ENCODE results near the gene CERK.

The CERK gene

DNA sequence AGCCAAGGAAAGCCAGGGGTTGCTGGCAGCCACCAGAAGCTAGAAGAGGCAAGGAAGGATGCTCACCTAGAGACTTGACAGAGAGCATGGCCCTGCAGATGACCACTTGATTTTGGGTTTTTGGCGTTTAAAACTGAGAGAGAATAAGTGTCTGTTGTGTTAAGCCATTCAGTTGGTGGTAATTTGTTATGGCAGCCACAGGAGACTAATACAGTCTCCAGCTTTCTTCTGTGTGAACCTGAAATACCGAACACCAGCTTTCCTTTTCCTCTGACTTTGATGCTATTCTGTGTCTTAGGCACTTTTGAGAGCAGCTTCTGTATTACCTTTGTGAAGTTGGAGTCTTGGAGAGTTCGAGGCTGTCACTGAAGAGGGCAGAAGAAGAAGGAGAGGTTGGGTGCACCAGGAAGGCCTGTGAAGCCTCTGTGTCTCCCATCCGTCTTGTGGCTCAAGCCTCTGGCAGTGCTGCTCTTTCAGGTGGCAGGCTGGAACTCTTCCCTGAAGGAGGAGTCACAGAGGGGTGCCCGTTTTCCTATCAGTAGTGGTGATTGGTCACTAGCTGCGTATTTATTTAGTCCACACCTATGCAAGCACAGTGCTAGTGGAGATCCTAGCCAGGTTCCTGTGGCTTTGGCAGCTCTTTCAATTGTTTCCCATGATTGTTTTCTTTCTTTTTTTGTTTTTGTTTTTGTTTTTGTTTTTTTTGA lies 26.9 kb upstream of the CERK start:
- DNase-seq (ENCODE audit: low read depth) = no peak

DNA sequence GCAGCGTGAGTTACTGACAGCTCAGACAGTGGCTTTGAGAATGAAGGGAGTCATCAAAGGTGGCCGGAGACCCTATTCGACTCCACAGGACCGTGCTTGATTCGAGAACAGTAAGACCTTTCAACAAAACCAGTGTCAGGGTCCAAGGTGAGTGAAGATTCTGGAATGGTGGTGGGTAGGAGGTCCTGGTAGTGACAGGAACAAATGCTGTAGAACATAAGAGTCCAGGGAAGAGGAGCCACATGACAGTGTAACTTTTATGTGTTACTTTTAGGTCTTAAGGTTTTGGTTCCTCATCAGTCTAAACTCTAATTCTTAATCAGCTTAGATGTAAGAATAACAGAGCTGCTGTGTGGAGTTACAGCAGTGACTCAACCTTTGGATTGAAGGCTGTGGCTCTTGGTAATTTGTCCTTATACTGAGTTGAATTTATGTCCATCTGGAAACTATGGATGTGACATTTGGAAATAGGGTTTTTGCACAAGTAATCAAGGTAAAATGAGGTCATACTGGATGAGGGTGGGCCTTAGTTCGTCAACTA lies 26.2 kb upstream of the CERK start:
- DNase-seq (ENCODE audit: low read depth) = no peak

- DNase-seq (ENCODE audit: low read depth) = no peak
These were observed 25.1 kb upstream of the CERK start for GRCh38 chr22:46763051-46763705.

DNA sequence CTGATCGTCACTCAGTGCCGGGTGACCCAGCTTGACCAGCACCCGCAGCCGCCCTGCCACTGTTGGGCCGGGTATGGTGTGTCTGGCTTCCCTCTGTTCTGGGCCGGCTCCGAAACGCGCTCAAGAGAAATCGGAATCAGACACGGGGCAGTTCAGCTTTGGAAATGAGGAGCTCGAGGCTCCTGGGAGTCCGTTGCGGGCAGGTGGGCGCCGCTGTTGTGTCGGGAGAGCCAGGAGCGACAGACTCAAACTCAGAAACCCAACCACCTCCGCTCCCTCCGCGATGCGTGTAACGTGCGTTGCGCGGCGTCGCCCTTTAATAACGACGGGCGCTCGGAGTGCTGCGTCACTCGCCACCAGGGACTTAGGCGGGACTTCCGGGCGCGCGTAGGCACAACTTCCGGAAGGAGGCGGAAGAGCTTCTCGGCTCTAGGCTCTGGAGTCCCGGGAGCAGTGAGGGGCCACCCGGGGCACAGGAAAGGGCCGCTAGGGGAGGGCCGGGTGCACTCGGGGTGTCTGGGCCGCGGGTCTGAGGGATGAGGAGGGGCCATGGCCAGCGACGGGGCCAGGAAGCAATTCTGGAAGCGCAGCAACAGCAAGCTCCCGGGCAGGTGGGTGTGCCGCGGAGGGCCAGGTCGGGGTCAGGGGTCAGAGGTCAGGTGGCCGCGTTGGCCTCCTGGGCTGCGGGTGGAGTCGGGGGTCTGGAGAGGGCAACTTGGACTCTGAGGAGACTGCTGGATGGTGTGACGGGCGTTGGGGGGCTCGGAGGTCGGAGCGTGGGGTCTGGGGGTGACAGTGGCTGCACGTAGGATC lies 24.4 kb upstream of the CERK start, which contains the start of gene TBC1D22A:
TBC1D22A (plus strand) TSS at position 413 of the 813 bp plus-strand sequence; CDS start at position 550, 137 bp downstream.
- DNase-seq (ENCODE audit: low read depth) = peak; percentile 91

DNA sequence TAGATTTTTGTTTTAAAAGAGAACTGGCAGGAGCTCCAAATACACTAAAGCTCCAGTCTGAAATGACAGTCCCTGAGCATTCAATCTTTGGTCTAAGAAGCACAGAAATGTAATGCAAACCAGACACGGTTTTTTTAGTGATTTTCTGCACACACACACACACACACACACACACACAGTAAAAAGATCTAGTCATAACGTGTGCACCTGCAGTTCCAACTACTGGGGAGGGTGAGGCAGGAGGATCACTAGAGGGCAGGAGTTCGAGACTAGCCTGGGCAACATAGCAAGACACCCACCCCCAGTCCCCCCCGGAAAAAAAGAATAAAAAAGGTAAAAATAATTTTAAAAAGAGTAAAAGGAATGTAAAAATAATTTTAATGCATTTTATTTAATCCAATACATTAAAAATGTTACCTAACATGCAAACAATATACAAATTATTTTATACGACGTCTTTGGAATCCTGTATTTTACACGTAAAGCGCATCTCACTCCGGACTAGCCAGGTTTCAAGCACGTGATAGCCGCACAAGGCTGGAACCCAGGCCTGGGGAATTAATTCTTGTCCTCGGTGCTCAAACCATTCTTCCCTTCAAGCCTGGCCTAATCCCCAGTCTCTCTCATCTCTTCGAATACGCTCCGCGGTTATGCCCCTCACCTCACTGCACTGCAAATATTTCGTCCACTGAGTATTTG lies 23.6 kb upstream of the CERK start:
- DNase-seq (ENCODE audit: low read depth) = no peak

GRCh38 chr22:46761017-46761416 lies 23.0 kb upstream of the CERK start:
- no peak for DNase-seq (ENCODE audit: low read depth)

GRCh38 chr22:46758867-46759290 lies 20.8 kb upstream of the CERK start:
- no peak for DNase-seq (ENCODE audit: low read depth)

DNA sequence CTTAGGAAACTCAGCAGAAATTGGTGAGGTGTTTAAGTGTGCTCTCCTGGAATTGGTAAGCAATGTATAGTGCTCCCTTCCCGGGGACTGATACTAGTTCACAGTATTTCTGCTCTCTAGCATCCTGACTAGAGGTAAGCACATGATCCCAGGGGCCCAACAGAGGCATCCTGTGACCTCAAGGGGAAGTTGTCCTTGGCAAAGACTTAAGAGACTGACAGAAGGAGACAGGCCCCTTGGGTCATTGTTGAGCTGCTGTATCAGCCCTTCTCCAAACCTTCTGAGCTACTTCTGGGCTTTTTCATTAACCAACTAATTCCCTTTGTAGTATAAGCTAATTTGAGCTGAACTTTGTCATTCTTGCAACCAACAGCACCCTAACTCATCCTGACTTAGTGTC lies 20.1 kb upstream of the CERK start:
- no peak for DNase-seq (ENCODE audit: low read depth)

GRCh38 chr22:46757104-46757503 lies 19.1 kb upstream of the CERK start:
- DNase-seq (ENCODE audit: low read depth) = no peak

DNA sequence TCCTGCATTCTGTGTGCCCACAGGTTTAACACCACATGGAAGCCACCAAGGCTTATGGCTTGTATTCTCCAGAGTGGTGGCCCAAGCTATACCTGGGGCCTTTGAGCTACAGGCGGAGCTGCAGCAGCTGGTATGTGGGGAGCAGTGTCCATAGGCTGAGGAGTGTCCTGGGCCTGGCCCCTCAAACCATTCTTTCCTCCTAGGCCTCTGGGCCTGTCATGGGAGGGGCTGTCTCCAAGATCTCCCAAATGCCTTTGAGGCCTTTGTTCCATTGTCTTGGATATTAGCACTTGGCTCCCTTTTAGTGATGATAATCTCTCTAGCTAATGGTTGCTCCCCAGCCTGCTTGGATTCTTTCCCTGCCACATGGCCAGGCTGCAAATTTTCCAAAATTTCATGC lies 18.0 kb upstream of the CERK start:
- no peak for DNase-seq (ENCODE audit: low read depth)

DNA sequence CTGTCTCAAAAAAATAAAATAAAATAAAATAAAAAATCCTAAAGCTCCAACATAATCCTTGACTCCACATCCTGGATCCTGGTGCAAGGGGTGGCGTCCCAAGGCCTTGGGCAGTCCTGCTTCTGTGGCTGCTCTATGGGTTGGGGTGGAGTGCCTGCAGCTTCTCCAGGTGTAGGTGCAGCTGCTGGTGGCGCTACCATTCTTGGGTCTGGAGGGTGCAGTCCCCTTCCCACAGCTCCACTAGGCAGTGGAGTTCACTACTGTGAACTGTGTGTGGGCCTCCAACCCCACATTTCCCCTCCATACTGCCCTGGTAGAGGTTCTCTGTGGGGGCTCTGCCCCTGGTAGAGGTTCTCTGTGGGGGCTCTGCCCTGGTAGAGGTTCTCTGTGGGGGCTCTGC lies 17.5 kb upstream of the CERK start:
- DNase-seq (ENCODE audit: low read depth) = no peak

DNA sequence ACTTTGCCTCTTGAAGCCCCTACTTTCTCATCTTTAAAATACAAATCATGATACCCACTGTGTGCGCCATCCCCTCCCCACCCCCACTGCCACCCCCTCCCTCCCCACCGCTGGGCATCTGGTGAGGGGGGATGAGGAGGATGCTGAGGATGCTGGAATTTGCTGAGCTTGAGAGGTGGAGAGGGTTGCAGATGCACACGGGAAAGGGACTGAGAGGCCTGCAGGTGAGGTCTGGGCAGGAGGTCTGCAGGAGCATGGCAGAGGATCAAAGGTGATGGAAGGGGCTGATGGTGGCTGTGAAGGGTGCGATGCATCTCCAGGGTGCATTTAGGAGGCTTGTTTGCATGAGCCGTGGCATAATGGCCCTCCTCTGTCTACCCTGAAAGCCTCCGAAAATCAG lies 16.8 kb upstream of the CERK start:
- no peak for DNase-seq (ENCODE audit: low read depth)

GRCh38 chr22:46754110-46754799 lies 16.2 kb upstream of the CERK start:
- DNase-seq (ENCODE audit: low read depth) = no peak

DNA sequence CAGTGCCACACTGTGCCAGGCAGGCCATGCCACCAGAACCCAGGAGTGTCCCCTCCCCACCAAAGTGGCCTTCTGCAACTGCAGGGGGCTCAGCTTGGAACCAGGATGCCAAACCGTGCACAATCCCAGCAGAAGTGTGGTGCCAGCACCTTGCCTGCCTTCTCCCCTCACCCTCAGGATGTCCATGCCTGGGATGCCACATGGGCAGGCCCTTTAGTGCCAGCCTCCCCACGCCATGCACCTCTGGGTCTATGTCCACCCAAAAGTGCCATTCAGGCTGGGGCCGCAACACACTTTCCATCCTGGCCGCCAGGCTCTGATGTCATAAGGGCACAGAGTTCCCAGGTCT lies 15.7 kb upstream of the CERK start:
- DNase-seq (ENCODE audit: low read depth) = no peak

- DNase-seq (ENCODE audit: low read depth) = no peak
These were observed 15.3 kb upstream of the CERK start for GRCh38 chr22:46753360-46753759.

- DNase-seq (ENCODE audit: low read depth) = no peak
These were observed 14.9 kb upstream of the CERK start for GRCh38 chr22:46752988-46753310.

- no peak for DNase-seq (ENCODE audit: low read depth)
These were observed 14.4 kb upstream of the CERK start for GRCh38 chr22:46752286-46752987.

DNA sequence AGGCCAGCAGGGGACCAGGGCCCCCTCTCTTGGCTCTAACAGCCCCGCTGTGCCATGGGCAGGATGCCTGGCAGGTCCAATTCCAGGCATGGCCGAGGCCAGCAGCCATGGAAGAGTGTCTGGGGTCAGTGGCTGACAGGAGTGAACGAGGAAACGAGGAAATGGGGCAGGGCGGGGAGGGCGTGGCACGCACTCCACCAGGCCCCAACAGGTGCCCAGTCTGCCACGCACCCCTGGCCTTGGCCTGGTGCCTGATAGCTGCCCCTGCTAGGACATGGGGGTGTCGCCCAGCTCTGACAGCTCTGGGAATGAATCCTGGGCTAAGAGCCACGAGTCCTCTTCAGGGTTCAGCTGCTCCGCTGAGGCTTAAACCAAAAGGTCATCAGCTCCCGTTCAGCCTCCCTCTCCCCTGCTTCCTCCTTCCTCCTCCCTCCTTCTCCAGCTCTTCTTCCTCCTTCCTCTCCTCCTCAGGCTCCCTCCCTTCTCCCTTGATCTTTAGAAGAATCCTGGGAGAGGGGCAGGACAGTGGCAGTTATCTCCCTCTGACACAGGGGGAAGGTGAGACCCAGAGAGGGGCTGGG lies 12.9 kb upstream of the CERK start:
- DNase-seq (ENCODE audit: low read depth) = no peak

DNA sequence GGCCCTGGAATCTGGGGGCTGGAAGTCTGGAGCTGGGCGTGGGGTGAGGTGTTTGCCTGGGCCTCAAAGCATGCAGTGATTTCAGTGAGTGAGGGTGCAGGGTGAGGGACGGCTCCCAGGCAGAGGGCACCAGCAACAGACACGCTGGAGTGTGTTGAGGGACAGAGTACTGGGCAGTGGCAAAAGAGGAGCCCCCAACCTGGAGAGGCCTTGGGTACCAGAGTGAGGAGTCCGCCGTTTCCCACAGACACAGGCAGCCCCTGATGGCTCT lies 12.4 kb upstream of the CERK start:
- DNase-seq (ENCODE audit: low read depth) = no peak

DNA sequence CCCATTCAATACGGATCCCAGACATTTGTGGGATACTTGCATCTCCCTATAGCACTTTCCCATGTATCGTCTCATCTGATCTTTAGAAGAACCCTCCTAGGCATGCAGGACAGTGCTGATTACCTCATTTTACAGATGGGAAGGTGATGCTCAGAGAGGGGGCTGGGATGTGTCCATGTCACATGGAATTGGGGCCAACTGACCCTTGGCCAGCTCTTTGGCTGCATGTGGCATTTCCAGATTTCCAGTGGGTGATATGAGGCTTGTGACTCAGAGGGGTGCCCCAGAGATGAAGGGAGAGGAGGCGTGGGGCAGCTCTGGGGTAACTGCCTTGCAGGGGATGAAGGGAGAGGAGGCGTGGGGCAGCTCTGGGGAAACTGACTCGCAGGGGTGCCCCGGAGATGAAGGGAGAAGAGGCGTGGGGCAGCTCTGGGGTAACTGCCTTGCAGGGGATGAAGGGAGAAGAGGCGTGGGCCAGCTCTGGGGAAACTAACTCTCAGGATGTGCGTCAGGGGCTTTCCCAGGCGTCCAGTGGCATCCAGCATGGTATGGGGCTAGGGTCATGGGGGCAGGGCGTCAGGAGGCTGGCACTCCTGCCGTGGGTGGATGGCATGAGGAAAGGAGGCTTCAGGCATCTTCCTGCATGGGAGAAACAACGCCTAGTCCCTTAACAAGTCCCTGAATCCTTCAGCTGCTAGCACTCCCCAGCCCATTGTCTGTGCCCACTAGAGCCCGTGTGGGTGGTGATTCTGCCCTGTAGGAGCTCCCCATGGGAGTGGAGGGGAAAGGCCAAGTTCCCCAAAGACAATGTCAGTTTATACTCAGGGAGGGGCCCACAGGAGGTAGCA lies 11.9 kb upstream of the CERK start:
- no peak for DNase-seq (ENCODE audit: low read depth)
